GM18507 (cell line): ENCODE data around the gene CCDC169.
A peak's percentile ranks its signal among the peaks of the same experiment; 100 is the strongest.
"Not testable (repeated sequence)": the region's sequence is repeated elsewhere in the genome, so short reads cannot be mapped to it uniquely, and the experiment has no call there.

ENCODE experiments used
- DNase-seq: peaks from one replicate; pipeline ENCODE4 v3.0.0; 2011; ENCODE audit warnings: low read depth; ENCODE audit not compliant: insufficient read length; ENCODE audit errors: extremely low spot score
- FAIRE-seq: peaks from 2 replicates; lab custom pipeline; 2011; peaks lifted over from hg19 to GRCh38; lab: Jason Lieb, UNC

The CCDC169 gene

GRCh38 chr13:36297366-36298338 is at the start of gene CCDC169:
Gene CCDC169, minus strand, starts transcription at chr13:36297814. Its CDS starts 95 bp downstream, at chr13:36297719.
- FAIRE-seq (no peak), DNase-seq (no peak)

- DNase-seq (peak; percentile 74), FAIRE-seq (peak; percentile 88)
Observed at GRCh38 chr13:36346222-36347083, 48.8 kb upstream of the CCDC169 start, which contains the start of gene SPART. Gene SPART, minus strand, starts transcription at chr13:36346394. Its CDS starts 10,564 bp downstream, at chr13:36335830.

GRCh38 chr13:36345438-36346221 is 48.0 kb upstream of the CCDC169 start:
- no peak for FAIRE-seq
- DNase-seq = no peak

GRCh38 chr13:36344886-36345437 is 47.3 kb upstream of the CCDC169 start:
- FAIRE-seq (no peak), DNase-seq (no peak)

GRCh38 chr13:36344173-36344572 is 46.6 kb upstream of the CCDC169 start:
- no peak for FAIRE-seq

GRCh38 chr13:36343766-36344165 is 46.2 kb upstream of the CCDC169 start:
- DNase-seq (no peak), FAIRE-seq (no peak)

More at GRCh38 chr13:36344173-36344572, 46.6 kb upstream of the CCDC169 start:
- DNase-seq = no peak

- FAIRE-seq (no peak), DNase-seq (no peak)
Observed at GRCh38 chr13:36342715-36343114, 45.1 kb upstream of the CCDC169 start.

- no peak for FAIRE-seq
- DNase-seq = no peak
Observed at GRCh38 chr13:36341718-36342117, 44.1 kb upstream of the CCDC169 start.

- DNase-seq = no peak
Observed at GRCh38 chr13:36339600-36340155, 42.1 kb upstream of the CCDC169 start.

GRCh38 chr13:36337938-36338641 is 40.5 kb upstream of the CCDC169 start:
- FAIRE-seq (no peak), DNase-seq (no peak)

More at GRCh38 chr13:36339600-36340155, 42.1 kb upstream of the CCDC169 start:
- FAIRE-seq = no peak

- FAIRE-seq (no peak), DNase-seq (no peak)
Observed at GRCh38 chr13:36332986-36333385, 35.4 kb upstream of the CCDC169 start.

GRCh38 chr13:36332255-36332654 is 34.6 kb upstream of the CCDC169 start:
- not testable (repeated sequence) for FAIRE-seq, DNase-seq

- FAIRE-seq (no peak), DNase-seq (no peak)
Observed at GRCh38 chr13:36331280-36331679, 33.7 kb upstream of the CCDC169 start.

- no peak for FAIRE-seq
Observed at GRCh38 chr13:36329361-36329760, 31.7 kb upstream of the CCDC169 start.

GRCh38 chr13:36328821-36329220 is 31.2 kb upstream of the CCDC169 start:
- no peak for FAIRE-seq
- no peak for DNase-seq

More at GRCh38 chr13:36329361-36329760, 31.7 kb upstream of the CCDC169 start:
- DNase-seq = no peak

- no peak for DNase-seq
Observed at GRCh38 chr13:36325912-36326311, 28.3 kb upstream of the CCDC169 start.

GRCh38 chr13:36324881-36325280 is 27.3 kb upstream of the CCDC169 start:
- FAIRE-seq, DNase-seq: not testable (repeated sequence)

More at GRCh38 chr13:36325912-36326311, 28.3 kb upstream of the CCDC169 start:
- no peak for FAIRE-seq
